Stimulated activated CD8-positive, alpha-beta memory T cell treated with anti-CD3 and anti-CD28 coated beads, Interleukin-7, amount 100 ng/mL, for 24 hours (primary cell): ENCODE results near the gene SLC50A1.
A peak's percentile ranks its signal among the peaks of the same experiment; 100 is the strongest.

Experiments used
- DNase-seq: peaks from one replicate; pipeline ENCODE4 v3.0.0-alpha.2; 2020; ENCODE audit warnings: low read depth

Gene SLC50A1

GRCh38 chr1:155135415-155136028 lies at the start of gene SLC50A1:
SLC50A1 (plus strand) TSS chr1:155135852; CDS start chr1:155135912, 60 bp downstream.
- DNase-seq, result peak; percentile 87

- peak; percentile 69 for DNase-seq
These were observed 49.4 kb upstream of the SLC50A1 start for GRCh38 chr1:155086128-155086741.

GRCh38 chr1:155086856-155087535 lies 48.7 kb upstream of the SLC50A1 start:
- no peak for DNase-seq

GRCh38 chr1:155091071-155092051 lies 44.3 kb upstream of the SLC50A1 start:
- DNase-seq, result peak; percentile 70

GRCh38 chr1:155092131-155092530 lies 43.5 kb upstream of the SLC50A1 start:
- DNase-seq, result no peak

GRCh38 chr1:155092641-155093040 lies 43.0 kb upstream of the SLC50A1 start:
- no peak for DNase-seq

GRCh38 chr1:155093911-155094621 lies 41.6 kb upstream of the SLC50A1 start:
- no peak for DNase-seq

- no peak for DNase-seq
These were observed 41.1 kb upstream of the SLC50A1 start for GRCh38 chr1:155094622-155094948.

GRCh38 chr1:155099331-155099730 lies 36.3 kb upstream of the SLC50A1 start:
- DNase-seq, result no peak

- DNase-seq, result no peak
These were observed 32.3 kb upstream of the SLC50A1 start for GRCh38 chr1:155103325-155103724.

GRCh38 chr1:155104605-155105534 lies 30.8 kb upstream of the SLC50A1 start:
- DNase-seq, result no peak

GRCh38 chr1:155105604-155106011 lies 30.0 kb upstream of the SLC50A1 start:
- DNase-seq, result no peak

GRCh38 chr1:155106862-155107261 lies 28.8 kb upstream of the SLC50A1 start:
- no peak for DNase-seq

- no peak for DNase-seq
These were observed 28.1 kb upstream of the SLC50A1 start for GRCh38 chr1:155107309-155108264.

- DNase-seq, result no peak
These were observed 27.4 kb upstream of the SLC50A1 start for GRCh38 chr1:155108296-155108695.

- no peak for DNase-seq
These were observed 25.3 kb upstream of the SLC50A1 start for GRCh38 chr1:155110381-155110780.

GRCh38 chr1:155110826-155111225 lies 24.8 kb upstream of the SLC50A1 start:
- no peak for DNase-seq

GRCh38 chr1:155113450-155113980 lies 22.1 kb upstream of the SLC50A1 start:
- no peak for DNase-seq
